BLaER1 treated with 17β-estradiol and CSF1 and Interleukin-3, amounts not matched to agents 10 nM and 100 nM (cell line): ENCODE data around the gene GRM1.

Experiments
- H3K27ac ChIP-seq, 11 experiments: shearing (Covaris generic); formaldehyde crosslinking; 2 replicates each; pipeline ENCODE4 v1.8.1; 2022
- H3K27me3 ChIP-seq, 11 experiments: shearing (Covaris generic); formaldehyde crosslinking; 2 replicates each; pipeline ENCODE4 v1.8.1; 2022
- H3K36me3 ChIP-seq, 11 experiments: shearing (Covaris generic); formaldehyde crosslinking; 2 replicates each; pipeline ENCODE4 v1.8.1; 2022
- H3K4me1 ChIP-seq, 10 experiments: shearing (Covaris generic); formaldehyde crosslinking; 2 replicates each; pipeline ENCODE4 v1.8.1; 2022
- H3K4me2 ChIP-seq, 11 experiments: shearing (Covaris generic); formaldehyde crosslinking; 2 replicates each; pipeline ENCODE4 v1.8.1; 2022
- H3K4me3 ChIP-seq, 10 experiments: shearing (Covaris generic); formaldehyde crosslinking; 2 replicates each; pipeline ENCODE4 v1.8.1; 2022
- H3K9ac ChIP-seq, 11 experiments: shearing (Covaris generic); formaldehyde crosslinking; 2 replicates each; pipeline ENCODE4 v1.8.1; 2022
- H3K9me3 ChIP-seq, 11 experiments: shearing (Covaris generic); formaldehyde crosslinking; replicated peaks in 1 of 11; 2 replicates each; pipeline ENCODE4 v1.8.1; 2022
- H4K20me1 ChIP-seq, 11 experiments: shearing (Covaris generic); formaldehyde crosslinking; 2 replicates each; pipeline ENCODE4 v1.8.1; 2022
- Cebpa-rat ChIP-seq, 11 experiments: shearing (Covaris generic); IDR thresholded peaks; 2 replicates each; pipeline ENCODE4 v1.8.1; 2022

The GRM1 gene

GRCh38 chr6:146113084-146113623 is 84.3 kb downstream of the GRM1 start:
- peaks cover 0 to 10% (median 0%) of the 10 kb centered on the region in 11 experiments; a peak in 3 of 22 replicates for H3K9me3 ChIP-seq
- H4K20me1 ChIP-seq, result no peaks in the 10 kb centered on the region
- H3K4me1 ChIP-seq, result no peaks in the 10 kb centered on the region
- no peaks in the 10 kb centered on the region for H3K27me3 ChIP-seq
- TF ChIP-seq Cebpa-rat (IDR thresholded peaks at IDR 0.05), result no peak
- no peak overlapping the region for H3K9ac ChIP-seq
- H3K4me3 ChIP-seq, result no peak overlapping the region
- no peak overlapping the region for H3K27ac ChIP-seq
- H3K4me2 ChIP-seq, result no peak overlapping the region
- no peaks in the 10 kb centered on the region for H3K36me3 ChIP-seq

DNA sequence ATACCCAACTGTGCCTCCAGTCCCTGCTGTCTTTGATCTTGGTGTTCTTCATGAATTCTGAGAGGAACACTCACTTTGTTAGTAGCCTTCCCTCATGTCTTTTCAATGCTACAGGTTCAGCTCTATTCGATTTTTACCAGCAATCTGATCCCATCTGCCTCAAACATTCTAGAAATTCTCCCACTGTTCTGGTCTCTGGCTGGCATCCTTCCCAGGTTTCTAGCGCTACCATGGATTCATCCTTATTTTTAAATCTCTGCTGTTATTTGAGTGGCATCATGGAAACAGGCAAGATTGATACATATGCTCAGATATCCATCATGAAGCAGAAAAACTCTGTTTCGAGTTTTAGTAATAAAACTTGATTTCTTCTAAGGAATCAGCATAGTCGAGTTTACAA is 94.8 kb downstream of the GRM1 start:
- Histone ChIP-seq H3K36me3 (no peaks in the 10 kb centered on the region), H3K27me3 (no peaks in the 10 kb centered on the region), H3K4me2 (no peak overlapping the region), H3K9me3 (no peaks in the 10 kb centered on the region), H3K27ac (no peak overlapping the region), H3K4me3 (no peak overlapping the region), H4K20me1 (no peaks in the 10 kb centered on the region), H3K9ac (no peak overlapping the region), H3K4me1 (no peaks in the 10 kb centered on the region)
- no peak for TF ChIP-seq Cebpa-rat (IDR thresholded peaks at IDR 0.05)

- Histone ChIP-seq H3K4me2 (no peak overlapping the region), H4K20me1 (no peaks in the 10 kb centered on the region), H3K27ac (no peak overlapping the region), H3K9ac (no peak overlapping the region), H3K27me3 (no peaks in the 10 kb centered on the region), H3K36me3 (no peaks in the 10 kb centered on the region), H3K4me3 (no peak overlapping the region), H3K4me1 (no peaks in the 10 kb centered on the region), H3K9me3 (no peaks in the 10 kb centered on the region)
- no peak for TF ChIP-seq Cebpa-rat (IDR thresholded peaks at IDR 0.05)
These were observed 98.8 kb downstream of the GRM1 start for GRCh38 chr6:146127447-146128215.

- Histone ChIP-seq H3K4me2 (no peak overlapping the region), H3K27ac (no peak overlapping the region), H3K9ac (no peak overlapping the region), H3K4me1 (no peaks in the 10 kb centered on the region), H3K4me3 (no peak overlapping the region), H3K36me3 (no peaks in the 10 kb centered on the region), H4K20me1 (no peaks in the 10 kb centered on the region), H3K27me3 (no peaks in the 10 kb centered on the region), H3K9me3 (peaks cover 0 to 18% (median 0%) of the 10 kb centered on the region in 11 experiments; a peak in 7 of 22 replicates)
- TF ChIP-seq Cebpa-rat (IDR thresholded peaks at IDR 0.05), result no peak
These were observed 105.0 kb downstream of the GRM1 start for GRCh38 chr6:146133866-146134265.

GRCh38 chr6:146135167-146135566 is 106.3 kb downstream of the GRM1 start:
- Histone ChIP-seq H3K36me3 (no peaks in the 10 kb centered on the region), H3K9me3 (peaks cover 0 to 18% (median 0%) of the 10 kb centered on the region in 11 experiments; a peak in 7 of 22 replicates), H3K4me1 (no peaks in the 10 kb centered on the region), H3K9ac (no peak overlapping the region), H4K20me1 (no peaks in the 10 kb centered on the region), H3K27me3 (no peaks in the 10 kb centered on the region), H3K4me2 (no peak overlapping the region), H3K27ac (no peak overlapping the region), H3K4me3 (no peak overlapping the region)
- no peak for TF ChIP-seq Cebpa-rat (IDR thresholded peaks at IDR 0.05)

GRCh38 chr6:146146836-146147235 is 118.0 kb downstream of the GRM1 start:
- Histone ChIP-seq H3K4me1 (no peaks in the 10 kb centered on the region), H3K4me3 (no peak overlapping the region), H3K9me3 (no peaks in the 10 kb centered on the region), H4K20me1 (no peaks in the 10 kb centered on the region), H3K27me3 (no peaks in the 10 kb centered on the region), H3K27ac (no peak overlapping the region), H3K4me2 (no peak overlapping the region), H3K9ac (no peak overlapping the region), H3K36me3 (no peaks in the 10 kb centered on the region)
- TF ChIP-seq Cebpa-rat (IDR thresholded peaks at IDR 0.05), result no peak

GRCh38 chr6:146149770-146150169 is 120.9 kb downstream of the GRM1 start:
- Histone ChIP-seq H3K4me2 (no peak overlapping the region), H3K36me3 (no peaks in the 10 kb centered on the region), H4K20me1 (no peaks in the 10 kb centered on the region), H3K9me3 (no peaks in the 10 kb centered on the region), H3K4me3 (no peak overlapping the region), H3K4me1 (no peaks in the 10 kb centered on the region), H3K9ac (no peak overlapping the region), H3K27me3 (no peaks in the 10 kb centered on the region), H3K27ac (no peak overlapping the region)
- no peak for TF ChIP-seq Cebpa-rat (IDR thresholded peaks at IDR 0.05)

DNA sequence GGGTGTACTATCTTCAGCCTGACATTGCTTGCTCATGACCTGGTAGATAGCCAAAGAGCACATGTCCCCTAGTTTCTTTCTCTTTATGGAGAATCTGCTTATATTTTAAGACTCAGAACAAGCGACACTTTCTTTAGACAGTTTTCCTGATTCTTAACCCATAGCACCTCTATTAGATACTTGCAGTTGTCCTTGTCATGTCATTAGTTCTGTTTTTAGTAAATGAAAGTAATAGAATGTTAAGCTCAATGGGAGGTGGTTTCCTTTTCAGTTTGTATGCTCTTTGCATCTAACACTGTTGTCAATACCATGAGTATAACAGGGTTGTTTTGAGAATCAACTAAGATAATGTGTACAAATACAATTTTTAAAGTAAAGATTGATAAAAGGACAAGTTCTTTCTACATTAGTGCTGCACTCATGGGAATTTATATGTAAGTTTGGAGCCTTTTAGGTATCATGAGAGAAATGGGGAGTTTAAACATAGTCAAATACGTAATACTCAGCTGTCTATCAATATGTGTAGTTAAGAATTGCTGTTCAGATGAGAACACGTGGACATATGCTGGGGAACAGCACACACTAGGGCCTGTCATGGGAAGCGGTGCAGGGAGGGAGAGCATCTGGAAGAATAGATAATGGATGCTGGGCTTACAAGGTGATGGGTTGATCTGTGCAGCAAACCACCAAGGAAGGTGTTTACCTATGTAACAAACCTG is 124.3 kb downstream of the GRM1 start:
- no peak overlapping the region for H3K27ac ChIP-seq
- H3K9me3 ChIP-seq, result no peaks in the 10 kb centered on the region
- H3K9ac ChIP-seq, result no peak overlapping the region
- H3K4me3 ChIP-seq, result no peak overlapping the region
- H3K4me2 ChIP-seq, result no peak overlapping the region
- H4K20me1 ChIP-seq, result no peaks in the 10 kb centered on the region
- no peaks in the 10 kb centered on the region for H3K27me3 ChIP-seq
- H3K36me3 ChIP-seq, result no peaks in the 10 kb centered on the region
- no peaks in the 10 kb centered on the region for H3K4me1 ChIP-seq
- no peak for TF ChIP-seq Cebpa-rat (IDR thresholded peaks at IDR 0.05)

DNA sequence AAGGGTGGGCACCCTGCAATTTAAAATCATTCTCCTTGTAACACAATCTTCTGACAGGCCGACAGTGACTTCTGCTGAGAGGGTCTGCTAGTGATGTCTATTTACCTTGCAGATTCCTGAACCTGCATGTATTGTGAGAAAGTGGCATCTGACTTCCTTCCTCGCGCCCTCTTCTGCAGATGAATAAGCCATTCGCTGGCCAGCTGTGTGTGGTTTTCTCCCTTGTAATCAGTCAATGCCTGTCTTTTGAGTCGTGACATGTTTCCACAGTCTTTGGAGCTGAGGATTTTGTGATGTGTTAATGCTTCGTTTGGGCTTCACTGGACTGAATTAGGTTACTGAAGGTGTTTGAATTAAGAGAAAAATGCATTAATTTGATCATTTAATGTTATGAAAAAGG is 125.3 kb downstream of the GRM1 start:
- Histone ChIP-seq H3K36me3 (no peaks in the 10 kb centered on the region), H3K4me2 (no peak overlapping the region), H3K4me1 (no peaks in the 10 kb centered on the region), H3K27ac (no peak overlapping the region), H3K27me3 (no peaks in the 10 kb centered on the region), H3K9ac (no peak overlapping the region), H3K9me3 (no peaks in the 10 kb centered on the region), H3K4me3 (no peak overlapping the region), H4K20me1 (no peaks in the 10 kb centered on the region)
- TF ChIP-seq Cebpa-rat (IDR thresholded peaks at IDR 0.05), result no peak
